ENCODE data around the gene PTPRK.

DNA sequence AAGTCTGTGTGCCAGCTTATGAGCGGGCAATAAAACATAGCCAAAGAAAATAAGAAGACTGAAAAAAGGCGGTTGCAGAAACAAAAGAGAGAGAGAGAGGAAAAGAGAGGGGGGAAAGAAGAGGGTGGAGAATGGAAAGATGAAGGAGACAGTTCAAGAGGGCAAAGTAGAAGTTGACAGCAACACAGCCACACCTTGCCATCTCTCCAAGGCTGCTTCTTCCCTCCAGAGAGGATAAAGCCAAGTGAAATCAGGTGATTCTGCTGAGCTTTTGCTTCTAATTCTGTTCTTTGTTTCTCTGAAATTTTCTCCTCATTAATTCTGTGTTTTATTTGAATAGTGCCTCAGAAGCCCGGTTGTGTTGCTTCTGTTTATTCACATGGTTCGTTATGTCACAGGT lies 48.5 kb downstream of the PTPRK start:
- TF ChIP-seq ATF3 (IDR thresholded peaks at IDR 0.05) = no peak
- no peak for TF ChIP-seq GABPA (IDR thresholded peaks at IDR 0.05 in 1 of 2, conservative IDR thresholded peaks at IDR 0.05 in 1 of 2)
- TF ChIP-seq, protein P1, sequence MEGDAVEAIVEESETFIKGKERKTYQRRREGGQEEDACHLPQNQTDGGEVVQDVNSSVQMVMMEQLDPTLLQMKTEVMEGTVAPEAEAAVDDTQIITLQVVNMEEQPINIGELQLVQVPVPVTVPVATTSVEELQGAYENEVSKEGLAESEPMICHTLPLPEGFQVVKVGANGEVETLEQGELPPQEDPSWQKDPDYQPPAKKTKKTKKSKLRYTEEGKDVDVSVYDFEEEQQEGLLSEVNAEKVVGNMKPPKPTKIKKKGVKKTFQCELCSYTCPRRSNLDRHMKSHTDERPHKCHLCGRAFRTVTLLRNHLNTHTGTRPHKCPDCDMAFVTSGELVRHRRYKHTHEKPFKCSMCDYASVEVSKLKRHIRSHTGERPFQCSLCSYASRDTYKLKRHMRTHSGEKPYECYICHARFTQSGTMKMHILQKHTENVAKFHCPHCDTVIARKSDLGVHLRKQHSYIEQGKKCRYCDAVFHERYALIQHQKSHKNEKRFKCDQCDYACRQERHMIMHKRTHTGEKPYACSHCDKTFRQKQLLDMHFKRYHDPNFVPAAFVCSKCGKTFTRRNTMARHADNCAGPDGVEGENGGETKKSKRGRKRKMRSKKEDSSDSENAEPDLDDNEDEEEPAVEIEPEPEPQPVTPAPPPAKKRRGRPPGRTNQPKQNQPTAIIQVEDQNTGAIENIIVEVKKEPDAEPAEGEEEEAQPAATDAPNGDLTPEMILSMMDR (IDR thresholded peaks at IDR 0.05; ENCODE audit: low read depth, low read length, missing input control) = no peak
- TF ChIP-seq JUND (IDR thresholded peaks at IDR 0.05) = no peak
- TF ChIP-seq TAF1 (conservative IDR thresholded peaks at IDR 0.05) = no peak
- no peak for TF ChIP-seq HNF4A (conservative IDR thresholded peaks at IDR 0.05)
- TF ChIP-seq, protein P2, sequence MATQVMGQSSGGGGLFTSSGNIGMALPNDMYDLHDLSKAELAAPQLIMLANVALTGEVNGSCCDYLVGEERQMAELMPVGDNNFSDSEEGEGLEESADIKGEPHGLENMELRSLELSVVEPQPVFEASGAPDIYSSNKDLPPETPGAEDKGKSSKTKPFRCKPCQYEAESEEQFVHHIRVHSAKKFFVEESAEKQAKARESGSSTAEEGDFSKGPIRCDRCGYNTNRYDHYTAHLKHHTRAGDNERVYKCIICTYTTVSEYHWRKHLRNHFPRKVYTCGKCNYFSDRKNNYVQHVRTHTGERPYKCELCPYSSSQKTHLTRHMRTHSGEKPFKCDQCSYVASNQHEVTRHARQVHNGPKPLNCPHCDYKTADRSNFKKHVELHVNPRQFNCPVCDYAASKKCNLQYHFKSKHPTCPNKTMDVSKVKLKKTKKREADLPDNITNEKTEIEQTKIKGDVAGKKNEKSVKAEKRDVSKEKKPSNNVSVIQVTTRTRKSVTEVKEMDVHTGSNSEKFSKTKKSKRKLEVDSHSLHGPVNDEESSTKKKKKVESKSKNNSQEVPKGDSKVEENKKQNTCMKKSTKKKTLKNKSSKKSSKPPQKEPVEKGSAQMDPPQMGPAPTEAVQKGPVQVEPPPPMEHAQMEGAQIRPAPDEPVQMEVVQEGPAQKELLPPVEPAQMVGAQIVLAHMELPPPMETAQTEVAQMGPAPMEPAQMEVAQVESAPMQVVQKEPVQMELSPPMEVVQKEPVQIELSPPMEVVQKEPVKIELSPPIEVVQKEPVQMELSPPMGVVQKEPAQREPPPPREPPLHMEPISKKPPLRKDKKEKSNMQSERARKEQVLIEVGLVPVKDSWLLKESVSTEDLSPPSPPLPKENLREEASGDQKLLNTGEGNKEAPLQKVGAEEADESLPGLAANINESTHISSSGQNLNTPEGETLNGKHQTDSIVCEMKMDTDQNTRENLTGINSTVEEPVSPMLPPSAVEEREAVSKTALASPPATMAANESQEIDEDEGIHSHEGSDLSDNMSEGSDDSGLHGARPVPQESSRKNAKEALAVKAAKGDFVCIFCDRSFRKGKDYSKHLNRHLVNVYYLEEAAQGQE (IDR thresholded peaks at IDR 0.05) = no peak
- no peak for TF ChIP-seq RAD21 (IDR thresholded peaks at IDR 0.05)
- no peak for TF ChIP-seq EGR1 (IDR thresholded peaks at IDR 0.05; ENCODE audit: low read depth in 2 of 2)
- no peak for TF ChIP-seq YY1 (IDR thresholded peaks at IDR 0.05)
- TF ChIP-seq RXRA (IDR thresholded peaks at IDR 0.05) = no peak

Measured in liver (tissue), 3 donors.